ENCODE measurements around the gene PRCP.

Gene PRCP

DNA sequence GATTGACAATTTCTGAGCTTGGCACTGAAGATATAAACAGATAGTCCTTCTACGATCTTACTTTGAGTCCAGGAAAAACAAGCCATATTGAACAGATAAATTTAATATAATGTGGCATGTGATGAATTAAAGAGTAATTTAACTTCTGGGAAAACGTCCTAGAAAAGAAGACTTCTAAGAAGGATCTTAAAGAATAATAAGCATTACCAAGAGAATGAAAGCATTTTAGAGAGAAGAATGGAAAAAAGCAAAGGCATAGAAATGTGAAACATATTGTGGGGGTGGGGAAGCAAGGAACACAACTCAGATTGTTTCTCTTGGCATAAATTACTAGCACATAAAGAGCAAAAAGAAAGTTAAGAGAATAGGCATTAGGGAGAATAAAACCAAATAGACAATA lies 6.7 kb upstream of the PRCP start:
- no peak for DNase-seq (ENCODE audit: low spot score)

DNA sequence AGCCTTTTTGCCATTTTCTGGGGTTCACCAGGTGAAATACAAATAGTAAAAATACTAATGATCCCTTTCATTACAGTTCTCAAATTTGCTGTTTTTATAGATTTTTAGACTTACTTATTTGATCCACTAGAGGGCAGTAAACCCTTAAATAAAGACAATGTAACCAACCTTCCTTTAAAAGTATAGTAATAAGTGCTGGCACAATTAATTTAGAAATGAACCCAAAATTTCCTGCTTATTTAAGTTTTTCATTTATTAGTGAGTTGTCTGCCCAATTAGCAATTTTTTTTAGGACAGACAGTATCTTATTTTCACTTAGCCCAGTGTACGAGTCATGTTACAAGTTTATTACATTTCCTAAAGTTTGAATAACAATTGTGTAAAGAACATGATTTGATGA lies 6.0 kb upstream of the PRCP start:
- DNase-seq (ENCODE audit: low spot score), result peak; percentile 69

DNA sequence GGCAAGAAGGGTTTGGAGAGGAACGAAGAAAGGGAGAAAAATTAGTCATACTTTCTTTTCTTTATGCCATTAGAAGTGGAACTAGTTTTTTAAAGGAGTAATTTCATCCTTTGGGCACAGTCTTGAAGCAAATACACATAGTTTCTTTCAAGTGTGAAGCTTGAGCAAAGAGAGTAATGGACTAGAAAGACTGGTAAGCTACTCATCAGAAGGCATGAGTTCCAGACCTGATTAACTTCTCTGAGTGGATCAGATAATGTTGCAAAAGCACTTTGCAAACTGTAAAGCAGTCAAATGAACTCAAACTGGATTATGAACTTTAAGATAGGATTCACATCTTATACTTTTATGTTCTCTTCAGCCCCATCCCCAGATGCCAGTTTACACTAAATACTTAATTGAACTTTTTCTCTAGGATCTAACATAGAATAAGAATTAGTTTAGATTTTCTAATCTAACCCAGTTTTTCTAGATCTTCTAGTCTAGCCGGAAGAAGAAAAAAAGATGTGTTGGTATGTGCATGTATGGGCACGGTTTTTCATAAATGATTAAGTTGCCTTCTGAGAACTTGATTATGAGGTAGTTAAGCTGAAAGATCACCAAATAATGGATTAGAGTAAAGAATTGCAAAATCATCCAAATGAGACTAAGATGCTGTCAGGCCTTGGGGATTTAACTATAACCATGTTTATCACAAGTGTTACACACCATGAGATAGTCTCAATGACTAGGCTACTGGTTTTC lies 3.8 kb upstream of the PRCP start:
- no peak for DNase-seq (ENCODE audit: low spot score)

- DNase-seq (ENCODE audit: low spot score), result no peak
These were observed 2.6 kb upstream of the PRCP start for GRCh38 chr11:82902880-82903279.

DNA sequence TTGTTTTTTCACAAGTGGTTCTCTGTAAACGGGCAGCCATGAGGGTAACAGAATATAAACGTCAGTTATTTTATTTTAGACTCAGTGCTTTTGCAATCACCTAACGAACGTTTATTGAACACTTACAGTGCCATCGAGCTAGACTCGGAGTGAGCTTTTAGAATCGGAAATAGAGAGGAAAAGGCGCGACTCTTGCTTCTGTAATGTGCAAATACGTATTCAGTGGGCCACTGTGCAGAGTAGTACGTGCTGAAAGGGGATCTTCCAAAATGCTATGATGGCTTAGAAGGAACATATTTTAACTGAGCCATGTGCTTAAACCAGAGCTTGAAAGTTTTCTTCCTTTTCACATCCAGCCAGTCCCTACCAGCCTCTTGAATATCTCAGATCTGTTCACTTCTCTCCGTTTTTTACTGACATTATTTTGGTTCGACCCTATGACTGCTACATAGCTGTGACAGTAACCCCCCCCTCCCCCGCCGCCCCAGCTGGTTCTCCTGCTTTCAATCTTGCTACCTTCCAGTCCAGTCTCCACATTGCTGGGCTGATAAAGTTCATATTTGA lies 1.8 kb upstream of the PRCP start:
- DNase-seq (ENCODE audit: low spot score), result no peak

GRCh38 chr11:82901165-82901921 lies 1.1 kb upstream of the PRCP start, which contains the start of gene DDIAS:
Gene DDIAS, plus strand, starts transcription at chr11:82901736. Its CDS starts 13,003 bp downstream, at chr11:82914739.
- peak; percentile 98 for DNase-seq (ENCODE audit: low spot score)

DNA sequence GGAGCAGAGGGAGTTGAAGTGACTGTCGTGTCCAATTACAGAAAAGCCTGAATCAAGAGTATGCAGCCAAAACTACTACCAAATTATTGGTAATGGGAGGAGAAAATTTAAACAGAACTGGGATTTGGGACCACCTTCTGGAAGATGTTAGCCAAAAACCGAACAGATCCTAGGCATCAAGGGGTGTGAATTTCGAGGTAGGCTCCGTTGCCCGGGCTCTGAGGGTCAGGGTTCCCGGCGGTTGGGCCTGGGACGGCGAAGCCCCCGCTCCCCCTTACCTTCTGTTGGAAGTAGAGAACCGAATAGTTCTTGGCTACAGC lies 313 bp downstream of the PRCP start:
- DNase-seq (ENCODE audit: low spot score), result no peak

DNA sequence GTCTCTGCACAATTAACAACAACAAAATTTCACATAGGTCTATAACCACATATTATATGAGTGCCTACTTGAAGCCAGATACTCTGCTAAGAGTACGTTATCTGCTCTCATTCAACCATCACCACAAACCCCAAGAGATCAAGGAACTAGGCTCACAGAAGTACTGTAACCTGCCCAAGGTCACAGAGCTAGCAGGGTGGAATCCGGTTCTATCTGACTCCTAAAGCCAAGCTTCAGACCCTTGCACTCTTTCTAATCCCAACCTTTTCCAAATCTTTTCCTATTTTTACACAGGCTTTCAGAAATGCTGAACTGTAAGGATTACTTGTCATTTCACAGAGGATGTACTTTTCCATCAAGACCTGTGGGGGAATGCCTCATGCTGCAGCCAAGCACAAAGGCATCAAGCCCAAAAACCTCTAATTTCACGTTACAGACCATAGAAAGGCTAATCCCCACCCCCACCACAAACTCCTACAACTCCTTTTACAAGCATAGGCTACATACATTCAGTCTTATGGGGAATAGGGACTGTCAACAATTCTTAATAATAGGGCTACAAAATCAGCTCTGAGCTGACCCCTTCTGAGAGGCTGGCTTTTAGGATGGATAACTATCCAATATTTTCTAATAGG lies 927 bp downstream of the PRCP start:
- DNase-seq (ENCODE audit: low spot score), result no peak

GRCh38 chr11:82898241-82898640 lies 2.0 kb downstream of the PRCP start:
- DNase-seq (ENCODE audit: low spot score), result no peak

DNA sequence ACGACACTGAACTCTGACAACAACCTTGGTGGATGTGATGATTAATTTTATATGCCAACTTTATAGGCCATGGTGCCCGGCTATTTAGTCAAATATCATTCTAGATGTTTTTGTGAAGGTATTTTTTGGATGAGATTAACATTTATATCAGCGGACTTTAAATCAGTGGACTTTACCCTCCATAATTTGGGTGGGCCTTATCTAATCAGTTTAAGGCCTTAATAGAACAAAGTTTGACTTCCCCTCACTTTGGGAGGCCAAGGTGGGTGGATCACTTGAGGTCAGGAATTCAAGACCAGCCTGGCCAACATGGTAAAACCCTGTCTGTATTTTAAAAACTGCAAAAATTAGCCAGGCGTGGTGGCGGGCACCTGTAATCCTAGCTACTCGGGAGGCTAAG lies 4.0 kb downstream of the PRCP start:
- DNase-seq (ENCODE audit: low spot score), result no peak

DNA sequence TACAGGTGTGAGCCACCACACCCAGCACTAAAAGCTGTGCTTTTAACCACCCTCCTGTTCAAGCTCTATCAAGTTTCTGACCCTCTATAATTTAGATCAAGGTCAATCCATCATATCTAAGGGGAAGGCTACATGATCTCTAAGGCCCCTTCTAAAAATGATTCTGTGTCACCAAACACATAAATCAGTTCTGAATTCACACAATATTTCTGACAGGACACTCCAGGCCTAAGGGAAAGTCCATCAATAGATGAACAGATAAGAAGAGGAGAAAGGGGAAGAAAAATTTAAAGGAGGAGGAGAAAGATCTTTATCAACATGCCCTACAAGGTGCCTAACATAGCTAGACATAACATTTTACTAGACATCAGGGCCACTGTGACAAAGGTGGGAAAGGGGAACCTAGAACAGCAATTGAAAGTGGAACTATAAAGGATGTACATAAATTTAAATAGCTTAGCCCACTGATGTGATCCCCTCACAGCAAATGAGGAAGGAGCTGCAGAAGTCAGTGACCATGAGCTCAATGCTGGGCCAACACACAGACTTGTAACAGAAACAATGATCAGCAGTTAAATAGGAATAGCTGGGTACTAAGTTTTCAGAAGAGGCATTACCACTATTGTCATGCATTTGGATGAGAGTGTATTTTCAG lies 4.7 kb downstream of the PRCP start:
- no peak for DNase-seq (ENCODE audit: low spot score)

DNA sequence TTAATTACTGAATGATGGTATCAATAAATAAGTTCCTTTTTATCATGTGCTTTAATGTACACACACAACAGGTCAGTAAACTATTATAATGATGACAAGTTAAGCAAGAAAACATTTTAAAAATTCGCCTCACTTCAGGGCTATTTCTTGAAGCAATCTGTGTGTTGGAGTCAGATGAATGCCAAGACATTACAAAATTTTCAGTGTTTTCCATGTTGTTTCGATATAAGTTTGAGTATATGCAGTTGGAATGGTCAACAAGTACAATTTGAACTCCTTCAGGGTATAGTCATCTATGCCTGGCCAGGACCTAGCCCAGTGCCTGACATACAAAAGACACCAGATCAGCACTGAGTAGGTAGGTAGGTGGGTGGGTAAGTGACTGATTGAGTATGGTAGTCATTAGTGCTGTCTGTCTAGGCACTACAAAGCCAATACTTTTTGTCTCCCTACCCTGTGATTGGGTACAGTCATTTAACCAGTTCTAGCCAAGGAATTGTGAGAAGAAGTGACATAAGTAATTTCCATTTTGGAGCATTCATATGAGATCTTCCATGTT lies 7.5 kb downstream of the PRCP start:
- DNase-seq (ENCODE audit: low spot score), result no peak

GRCh38 chr11:82890936-82891335 lies 9.3 kb downstream of the PRCP start:
- DNase-seq (ENCODE audit: low spot score), result no peak

- no peak for DNase-seq (ENCODE audit: low spot score)
These were observed 10.3 kb downstream of the PRCP start for GRCh38 chr11:82890002-82890341.

GRCh38 chr11:82889133-82890001 lies 10.9 kb downstream of the PRCP start:
- DNase-seq (ENCODE audit: low spot score), result no peak

GRCh38 chr11:82883853-82884252 lies 16.4 kb downstream of the PRCP start:
- DNase-seq (ENCODE audit: low spot score), result no peak

- DNase-seq (ENCODE audit: low spot score), result no peak
These were observed 25.3 kb downstream of the PRCP start for GRCh38 chr11:82874646-82875523.

GRCh38 chr11:82873919-82874333 lies 26.3 kb downstream of the PRCP start:
- no peak for DNase-seq (ENCODE audit: low spot score)

DNA sequence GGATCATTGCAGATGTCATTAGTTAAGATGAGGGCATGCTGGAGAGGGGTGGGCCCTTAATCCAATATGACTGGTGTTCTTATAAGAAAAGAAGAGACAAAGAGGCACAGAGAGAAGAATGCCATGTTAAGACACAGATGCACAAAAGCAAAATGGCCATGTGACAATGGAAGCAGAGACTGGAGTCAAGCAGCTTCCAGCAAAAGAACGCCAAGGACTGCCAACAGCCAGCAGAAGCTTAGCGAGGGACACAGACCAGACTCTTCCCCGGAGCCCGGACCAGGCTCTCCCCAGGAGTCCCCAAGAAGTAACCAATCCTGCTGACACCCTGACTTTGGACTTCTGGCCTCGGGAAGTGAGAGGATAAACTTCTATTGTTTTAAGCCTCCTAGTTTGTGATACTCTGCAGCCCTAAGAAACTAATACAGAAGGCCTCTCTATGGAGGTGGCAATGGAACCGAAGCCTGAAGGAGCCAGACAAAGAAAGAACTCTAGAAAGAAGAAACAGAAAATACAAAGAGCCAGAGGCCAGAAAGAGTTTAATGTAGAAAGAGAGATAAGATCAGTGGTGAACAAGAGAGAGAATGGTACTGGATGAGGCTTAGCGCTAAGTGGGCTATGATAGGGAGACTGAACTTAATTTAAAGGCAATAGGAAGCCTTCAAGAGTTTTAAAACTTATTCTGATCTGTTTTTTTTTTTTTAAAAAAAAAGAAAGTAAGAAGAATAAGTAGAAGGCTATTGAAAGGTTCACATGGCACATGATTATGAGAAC lies 27.7 kb downstream of the PRCP start:
- no peak for DNase-seq (ENCODE audit: low spot score)

Measured in LoVo (cell line).